GM23338 (cell line): ENCODE measurements around the gene GLTP. TPM values are rescaled to one million over a fixed set of nuclear protein-coding genes. Genes with fewer than 3 reads are reported as not detected.

Experiments used
- ATAC-seq: fragments of 200-7000 bp; cut with Tn5 transposase; 3 replicates; pipeline ENCODE4 v1.9.1; 2020
- DNase-seq: peaks from one replicate; pipeline ENCODE4 v3.0.0-alpha.2; 2015; ENCODE audit warnings: low spot score
- H2AFZ ChIP-seq: fragments of 200-600 bp; sonication (generic); 2 replicates; pipeline ENCODE4 v1.8.0; 2016; ENCODE audit warnings: antibody characterized with exemption, mild to moderate bottlenecking, moderate library complexity
- H3F3A ChIP-seq: fragments of 200-600 bp; sonication (generic); replicated peaks from 2 replicates; pipeline ENCODE4 v1.8.0; 2017; ENCODE audit warnings: antibody characterized with exemption, mixed run types, low read depth
- H3K27ac ChIP-seq: fragments of 200-600 bp; sonication (generic); 2 replicates; pipeline ENCODE4 v1.6.1; 2016; ENCODE audit warnings: low read depth
- H3K27me3 ChIP-seq: fragments of 200-600 bp; sonication (generic); 2 replicates; pipeline ENCODE4 v1.8.0; 2016; ENCODE audit warnings: mild to moderate bottlenecking, mixed run types, moderate library complexity; ENCODE audit not compliant: insufficient read depth
- H3K36me3 ChIP-seq: fragments of 200-600 bp; sonication (generic); 2 replicates; pipeline ENCODE4 v1.8.0; 2016; ENCODE audit warnings: mild to moderate bottlenecking; ENCODE audit not compliant: insufficient read depth
- H3K4me1 ChIP-seq: fragments of 200-600 bp; sonication (generic); 2 replicates; pipeline ENCODE4 v1.8.0; 2016; ENCODE audit warnings: mild to moderate bottlenecking, moderate library complexity; ENCODE audit not compliant: insufficient read depth
- H3K4me2 ChIP-seq: fragments of 200-600 bp; sonication (generic); 2 replicates; pipeline ENCODE4 v1.7.1; 2017; ENCODE audit warnings: mixed run types
- H3K4me3 ChIP-seq: fragments of 200-600 bp; sonication (generic); 2 replicates; pipeline ENCODE4 v1.6.1; 2016; ENCODE audit warnings: mixed run types
- H3K79me2 ChIP-seq: fragments of 200-600 bp; sonication (generic); replicated peaks from 2 replicates; pipeline ENCODE4 v1.8.0; 2017; ENCODE audit warnings: mild to moderate bottlenecking; ENCODE audit not compliant: insufficient read depth
- H3K9me2 ChIP-seq: fragments of 200-600 bp; sonication (generic); 2 replicates; pipeline ENCODE4 v1.8.0; 2017; ENCODE audit not compliant: insufficient read depth
- H4K20me1 ChIP-seq: fragments of 200-600 bp; sonication (generic); replicated peaks from 2 replicates; pipeline ENCODE4 v1.8.0; 2017; ENCODE audit warnings: mild to moderate bottlenecking; ENCODE audit not compliant: insufficient read depth
- H3K27ac Mint-ChIP-seq: 2 replicates; pipeline ENCODE4 v1.8.0; 2020; ENCODE audit warnings: inconsistent platforms, mild to moderate bottlenecking, moderate library complexity, mixed read lengths
- H3K27me3 Mint-ChIP-seq: 3 replicates; pipeline ENCODE4 v1.8.0; 2022; ENCODE audit warnings: low read depth, mild to moderate bottlenecking, moderate library complexity, mixed read lengths, inconsistent platforms; ENCODE audit not compliant: insufficient read depth, poor library complexity
- H3K36me3 Mint-ChIP-seq: 3 replicates; pipeline ENCODE4 v1.8.0; 2021; ENCODE audit warnings: low read depth, mild to moderate bottlenecking, inconsistent platforms, moderate library complexity, mixed read lengths
- H3K4me1 Mint-ChIP-seq: 3 replicates; pipeline ENCODE4 v1.8.0; 2020; ENCODE audit warnings: mild to moderate bottlenecking, inconsistent platforms, mixed read lengths
- H3K4me3 Mint-ChIP-seq: 3 replicates; pipeline ENCODE4 v1.8.0; 2021; ENCODE audit warnings: moderate library complexity, mild to moderate bottlenecking, inconsistent platforms, mixed read lengths
- H3K9me3 Mint-ChIP-seq: 3 replicates; pipeline ENCODE4 v1.8.0; 2020; ENCODE audit warnings: moderate library complexity, mild to moderate bottlenecking, inconsistent platforms, mixed read lengths
- EZH2phosphoT487 ChIP-seq: fragments of 200-600 bp; sonication (generic); IDR thresholded peaks from one replicate; pipeline ENCODE4 v1.8.1; 2018; ENCODE audit warnings: antibody characterized with exemption; ENCODE audit not compliant: unreplicated experiment
- JUNB ChIP-seq: IDR thresholded peaks from one replicate; pipeline ENCODE4 v1.6.1; 2016; ENCODE audit warnings: antibody characterized with exemption; ENCODE audit not compliant: unreplicated experiment
- NANOG ChIP-seq: IDR thresholded peaks from 2 replicates; pipeline ENCODE4 v1.6.1; 2016; ENCODE audit warnings: antibody characterized with exemption, borderline replicate concordance
- STAT1 ChIP-seq: IDR thresholded peaks from one replicate; pipeline ENCODE4 v1.6.1; 2016; ENCODE audit warnings: antibody characterized with exemption; ENCODE audit not compliant: unreplicated experiment
- ZNF114 ChIP-seq: fragments of 250-450 bp; sonication (Bioruptor Pico); IDR thresholded peaks from 2 replicates; pipeline ENCODE4 v1.5.0; 2020; ENCODE audit warnings: mild to moderate bottlenecking, moderate library complexity
- ZNF331 ChIP-seq: fragments of 250-450 bp; sonication (Bioruptor Pico); IDR thresholded peaks from 2 replicates; pipeline ENCODE4 v1.5.0; 2020; ENCODE audit warnings: low read depth, mild to moderate bottlenecking, moderate library complexity
- polyA plus RNA-seq: library from polyadenylated mRNA; unstranded; fragments of >200 nt; fragmentation: Nextera tagmentation; extraction: Ambion mirVana; gene quantifications from 2 replicates; pipeline ENCODE4 v1.2.1, GENCODE V29; 2016
- total RNA-seq: library from RNA; depleted of rRNA; stranded (reverse); fragments of >200 nt; shearing (Covaris generic); gene quantifications from 2 replicates; pipeline ENCODE4 v1.2.3, GENCODE V29; 2014
- TF ChIP-seq, protein P1 (sequence below): IDR thresholded peaks from one replicate; pipeline ENCODE4 v1.6.1; 2018; ENCODE audit warnings: antibody characterized with exemption; ENCODE audit not compliant: unreplicated experiment
- TF ChIP-seq, protein P2 (sequence below): fragments of 250-450 bp; sonication (Bioruptor Pico); IDR thresholded peaks from 2 replicates; pipeline ENCODE4 v1.5.0; 2020; ENCODE audit warnings: mild to moderate bottlenecking, moderate library complexity
- TF ChIP-seq, protein P3 (sequence below): IDR thresholded peaks from 2 replicates; pipeline ENCODE4 v1.6.1; 2016; ENCODE audit warnings: antibody characterized with exemption

Gene GLTP
- total and polyA plus RNA-seq, 2 experiments from 2014 or later: 26.5 to 30.2 TPM

DNA sequence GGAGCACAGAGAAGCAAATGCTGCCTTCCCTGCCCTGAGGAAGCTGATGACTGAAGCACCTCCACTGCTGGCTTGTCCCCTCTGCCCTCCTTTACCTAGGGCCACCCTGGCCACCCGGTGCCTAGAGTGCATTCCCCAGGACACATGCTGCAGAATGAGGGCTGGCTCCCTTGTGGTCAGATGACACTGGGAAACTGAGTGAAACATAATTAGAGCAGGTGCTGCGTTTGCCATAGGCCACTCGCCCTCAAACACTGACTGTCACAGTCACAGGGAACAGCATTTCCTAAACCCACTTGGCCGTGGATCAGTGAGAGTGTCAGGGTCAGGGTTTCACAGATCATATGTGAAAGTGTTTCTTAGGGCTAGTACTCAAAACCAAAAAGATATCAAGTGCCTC is 35.7 kb upstream of the GLTP start (continued):
- TF ChIP-seq, protein P1, sequence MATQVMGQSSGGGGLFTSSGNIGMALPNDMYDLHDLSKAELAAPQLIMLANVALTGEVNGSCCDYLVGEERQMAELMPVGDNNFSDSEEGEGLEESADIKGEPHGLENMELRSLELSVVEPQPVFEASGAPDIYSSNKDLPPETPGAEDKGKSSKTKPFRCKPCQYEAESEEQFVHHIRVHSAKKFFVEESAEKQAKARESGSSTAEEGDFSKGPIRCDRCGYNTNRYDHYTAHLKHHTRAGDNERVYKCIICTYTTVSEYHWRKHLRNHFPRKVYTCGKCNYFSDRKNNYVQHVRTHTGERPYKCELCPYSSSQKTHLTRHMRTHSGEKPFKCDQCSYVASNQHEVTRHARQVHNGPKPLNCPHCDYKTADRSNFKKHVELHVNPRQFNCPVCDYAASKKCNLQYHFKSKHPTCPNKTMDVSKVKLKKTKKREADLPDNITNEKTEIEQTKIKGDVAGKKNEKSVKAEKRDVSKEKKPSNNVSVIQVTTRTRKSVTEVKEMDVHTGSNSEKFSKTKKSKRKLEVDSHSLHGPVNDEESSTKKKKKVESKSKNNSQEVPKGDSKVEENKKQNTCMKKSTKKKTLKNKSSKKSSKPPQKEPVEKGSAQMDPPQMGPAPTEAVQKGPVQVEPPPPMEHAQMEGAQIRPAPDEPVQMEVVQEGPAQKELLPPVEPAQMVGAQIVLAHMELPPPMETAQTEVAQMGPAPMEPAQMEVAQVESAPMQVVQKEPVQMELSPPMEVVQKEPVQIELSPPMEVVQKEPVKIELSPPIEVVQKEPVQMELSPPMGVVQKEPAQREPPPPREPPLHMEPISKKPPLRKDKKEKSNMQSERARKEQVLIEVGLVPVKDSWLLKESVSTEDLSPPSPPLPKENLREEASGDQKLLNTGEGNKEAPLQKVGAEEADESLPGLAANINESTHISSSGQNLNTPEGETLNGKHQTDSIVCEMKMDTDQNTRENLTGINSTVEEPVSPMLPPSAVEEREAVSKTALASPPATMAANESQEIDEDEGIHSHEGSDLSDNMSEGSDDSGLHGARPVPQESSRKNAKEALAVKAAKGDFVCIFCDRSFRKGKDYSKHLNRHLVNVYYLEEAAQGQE: no peak

DNA sequence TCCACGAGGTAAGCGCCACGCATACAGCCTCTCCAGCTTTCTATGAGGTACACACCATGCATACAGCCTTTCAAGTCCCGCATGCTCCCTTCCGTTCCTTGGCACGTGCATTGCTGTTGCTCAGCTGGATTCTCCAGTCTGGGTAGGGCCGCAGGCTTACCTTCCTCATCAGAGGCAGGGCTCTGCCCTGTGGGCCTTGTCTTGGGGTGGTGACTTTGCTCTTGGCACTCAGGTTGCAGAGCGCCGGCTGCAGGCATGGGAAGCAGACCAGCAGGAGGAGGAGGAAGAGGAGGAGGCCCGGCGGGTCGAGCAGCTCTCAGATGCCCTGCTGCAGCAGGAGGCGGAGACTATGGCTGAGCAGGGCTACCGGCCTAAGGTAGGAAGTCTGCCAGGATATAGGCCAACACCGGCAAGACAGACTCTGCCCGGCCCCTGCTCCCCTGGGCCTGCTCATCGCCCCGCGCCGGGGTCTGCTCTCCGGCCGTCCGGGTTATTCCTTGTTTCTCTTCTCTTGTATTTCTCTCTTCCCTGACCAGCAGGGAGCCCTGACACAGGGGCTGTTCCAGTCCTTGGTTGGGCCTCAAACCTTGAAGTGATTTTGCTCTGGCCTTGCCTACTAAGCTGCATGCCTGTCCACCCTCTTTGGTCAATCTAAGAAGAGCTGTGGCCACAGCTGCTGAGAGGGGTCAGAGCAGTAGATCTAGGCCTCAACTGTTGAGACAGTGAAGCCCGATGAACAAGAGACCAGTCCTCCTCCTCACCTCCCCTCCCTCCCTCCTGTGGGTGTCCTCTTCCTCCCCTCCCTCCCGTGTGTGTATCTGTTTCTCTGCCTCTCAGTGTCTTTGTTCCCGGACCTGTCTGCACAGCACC is 35.1 kb upstream of the GLTP start:
- no peak overlapping the region for H2AFZ ChIP-seq
- no peaks in the 10 kb centered on the region for H3K9me2 ChIP-seq
- H3K4me3 Mint-ChIP-seq: no peak overlapping the region
- H3K36me3 Mint-ChIP-seq: peaks cover 51% of the 10 kb centered on the region
- no peaks in the 10 kb centered on the region for H3K36me3 ChIP-seq
- no peak overlapping the region for H3K4me3 ChIP-seq
- ATAC-seq: peak; percentile 24; the same call in 2 of the 3 replicates
- H3F3A ChIP-seq: 0 out of 2 replicates have a peak, but pooled peaks cover 4% of the 10 kb centered on the region
- H4K20me1 ChIP-seq: no peaks in the 10 kb centered on the region; the same call in 1 of the 2 replicates
- H3K27ac ChIP-seq: no peak overlapping the region
- no peaks in the 10 kb centered on the region for H3K4me1 ChIP-seq
- H3K4me1 Mint-ChIP-seq: peaks cover 9% of the 10 kb centered on the region
- H3K27me3 ChIP-seq: no peaks in the 10 kb centered on the region
- H3K4me2 ChIP-seq: no peak overlapping the region
- DNase-seq: no peak
- no peaks in the 10 kb centered on the region for H3K79me2 ChIP-seq
- peaks cover 7% of the 10 kb centered on the region; the same call in 1 of the 3 replicates for H3K9me3 Mint-ChIP-seq
- no peak overlapping the region for H3K27ac Mint-ChIP-seq
- H3K27me3 Mint-ChIP-seq: peaks cover 6% of the 10 kb centered on the region
- TF ChIP-seq EZH2phosphoT487 (no peak), NANOG (no peak), JUNB (no peak), STAT1 (no peak), ZNF114 (CRISPR knock-in tag) (no peak), ZNF331 (CRISPR knock-in tag) (no peak)
- TF ChIP-seq, protein P2, sequence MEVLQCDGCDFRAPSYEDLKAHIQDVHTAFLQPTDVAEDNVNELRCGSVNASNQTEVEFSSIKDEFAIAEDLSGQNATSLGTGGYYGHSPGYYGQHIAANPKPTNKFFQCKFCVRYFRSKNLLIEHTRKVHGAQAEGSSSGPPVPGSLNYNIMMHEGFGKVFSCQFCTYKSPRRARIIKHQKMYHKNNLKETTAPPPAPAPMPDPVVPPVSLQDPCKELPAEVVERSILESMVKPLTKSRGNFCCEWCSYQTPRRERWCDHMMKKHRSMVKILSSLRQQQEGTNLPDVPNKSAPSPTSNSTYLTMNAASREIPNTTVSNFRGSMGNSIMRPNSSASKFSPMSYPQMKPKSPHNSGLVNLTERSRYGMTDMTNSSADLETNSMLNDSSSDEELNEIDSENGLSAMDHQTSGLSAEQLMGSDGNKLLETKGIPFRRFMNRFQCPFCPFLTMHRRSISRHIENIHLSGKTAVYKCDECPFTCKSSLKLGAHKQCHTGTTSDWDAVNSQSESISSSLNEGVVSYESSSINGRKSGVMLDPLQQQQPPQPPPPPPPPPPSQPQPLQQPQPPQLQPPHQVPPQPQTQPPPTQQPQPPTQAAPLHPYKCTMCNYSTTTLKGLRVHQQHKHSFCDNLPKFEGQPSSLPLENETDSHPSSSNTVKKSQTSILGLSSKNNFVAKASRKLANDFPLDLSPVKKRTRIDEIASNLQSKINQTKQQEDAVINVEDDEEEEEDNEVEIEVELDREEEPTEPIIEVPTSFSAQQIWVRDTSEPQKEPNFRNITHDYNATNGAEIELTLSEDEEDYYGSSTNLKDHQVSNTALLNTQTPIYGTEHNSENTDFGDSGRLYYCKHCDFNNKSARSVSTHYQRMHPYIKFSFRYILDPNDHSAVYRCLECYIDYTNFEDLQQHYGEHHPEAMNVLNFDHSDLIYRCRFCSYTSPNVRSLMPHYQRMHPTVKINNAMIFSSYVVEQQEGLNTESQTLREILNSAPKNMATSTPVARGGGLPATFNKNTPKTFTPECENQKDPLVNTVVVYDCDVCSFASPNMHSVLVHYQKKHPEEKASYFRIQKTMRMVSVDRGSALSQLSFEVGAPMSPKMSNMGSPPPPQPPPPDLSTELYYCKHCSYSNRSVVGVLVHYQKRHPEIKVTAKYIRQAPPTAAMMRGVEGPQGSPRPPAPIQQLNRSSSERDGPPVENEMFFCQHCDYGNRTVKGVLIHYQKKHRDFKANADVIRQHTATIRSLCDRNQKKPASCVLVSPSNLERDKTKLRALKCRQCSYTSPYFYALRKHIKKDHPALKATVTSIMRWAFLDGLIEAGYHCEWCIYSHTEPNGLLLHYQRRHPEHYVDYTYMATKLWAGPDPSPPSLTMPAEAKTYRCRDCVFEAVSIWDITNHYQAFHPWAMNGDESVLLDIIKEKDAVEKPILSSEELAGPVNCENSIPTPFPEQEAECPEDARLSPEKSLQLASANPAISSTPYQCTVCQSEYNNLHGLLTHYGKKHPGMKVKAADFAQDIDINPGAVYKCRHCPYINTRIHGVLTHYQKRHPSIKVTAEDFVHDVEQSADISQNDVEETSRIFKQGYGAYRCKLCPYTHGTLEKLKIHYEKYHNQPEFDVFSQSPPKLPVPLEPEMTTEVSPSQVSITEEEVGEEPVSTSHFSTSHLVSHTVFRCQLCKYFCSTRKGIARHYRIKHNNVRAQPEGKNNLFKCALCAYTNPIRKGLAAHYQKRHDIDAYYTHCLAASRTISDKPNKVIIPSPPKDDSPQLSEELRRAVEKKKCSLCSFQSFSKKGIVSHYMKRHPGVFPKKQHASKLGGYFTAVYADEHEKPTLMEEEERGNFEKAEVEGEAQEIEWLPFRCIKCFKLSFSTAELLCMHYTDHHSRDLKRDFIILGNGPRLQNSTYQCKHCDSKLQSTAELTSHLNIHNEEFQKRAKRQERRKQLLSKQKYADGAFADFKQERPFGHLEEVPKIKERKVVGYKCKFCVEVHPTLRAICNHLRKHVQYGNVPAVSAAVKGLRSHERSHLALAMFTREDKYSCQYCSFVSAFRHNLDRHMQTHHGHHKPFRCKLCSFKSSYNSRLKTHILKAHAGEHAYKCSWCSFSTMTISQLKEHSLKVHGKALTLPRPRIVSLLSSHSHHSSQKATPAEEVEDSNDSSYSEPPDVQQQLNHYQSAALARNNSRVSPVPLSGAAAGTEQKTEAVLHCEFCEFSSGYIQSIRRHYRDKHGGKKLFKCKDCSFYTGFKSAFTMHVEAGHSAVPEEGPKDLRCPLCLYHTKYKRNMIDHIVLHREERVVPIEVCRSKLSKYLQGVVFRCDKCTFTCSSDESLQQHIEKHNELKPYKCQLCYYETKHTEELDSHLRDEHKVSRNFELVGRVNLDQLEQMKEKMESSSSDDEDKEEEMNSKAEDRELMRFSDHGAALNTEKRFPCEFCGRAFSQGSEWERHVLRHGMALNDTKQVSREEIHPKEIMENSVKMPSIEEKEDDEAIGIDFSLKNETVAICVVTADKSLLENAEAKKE (CRISPR knock-in tag): no peak
- TF ChIP-seq, protein P3, sequence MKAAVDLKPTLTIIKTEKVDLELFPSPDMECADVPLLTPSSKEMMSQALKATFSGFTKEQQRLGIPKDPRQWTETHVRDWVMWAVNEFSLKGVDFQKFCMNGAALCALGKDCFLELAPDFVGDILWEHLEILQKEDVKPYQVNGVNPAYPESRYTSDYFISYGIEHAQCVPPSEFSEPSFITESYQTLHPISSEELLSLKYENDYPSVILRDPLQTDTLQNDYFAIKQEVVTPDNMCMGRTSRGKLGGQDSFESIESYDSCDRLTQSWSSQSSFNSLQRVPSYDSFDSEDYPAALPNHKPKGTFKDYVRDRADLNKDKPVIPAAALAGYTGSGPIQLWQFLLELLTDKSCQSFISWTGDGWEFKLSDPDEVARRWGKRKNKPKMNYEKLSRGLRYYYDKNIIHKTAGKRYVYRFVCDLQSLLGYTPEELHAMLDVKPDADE: no peak
- TF ChIP-seq, protein P1: no peak
